Endothelial cell of umbilical vein (primary cell): ENCODE data around the gene RYR1. TPM values are rescaled to one million over a fixed set of nuclear protein-coding genes. Genes with fewer than 3 reads are reported as not detected.
"Not testable (repeated sequence)": the region's sequence is repeated elsewhere in the genome, so short reads cannot be mapped to it uniquely, and the experiment has no call there.

Experiments used
- BruUV-seq: library from RNA; stranded (reverse); fragments of 400-500 nt; replicated peaks from 2 replicates; lab custom pipeline; 2021; lab: Mats Ljungman, UMichigan
- CTCF ChIA-PET: fragments of 300-600, 350-600 bp; sonication (Branson Sonifier 250); formaldehyde crosslinking; loops from one replicate; lab custom pipeline; 2021; ENCODE audit warnings: antibody characterized with exemption, inconsistent platforms; lab: Charles Lee
- POLR2A ChIA-PET: fragments of 300-600, 350-600 bp; sonication (Branson Sonifier 250); formaldehyde crosslinking; loops from one replicate; lab custom pipeline; 2021; ENCODE audit warnings: antibody characterized with exemption, inconsistent platforms; lab: Charles Lee
- DNase-seq: peaks from one replicate; pipeline ENCODE4 v3.0.0-alpha.2; 2011; ENCODE audit warnings: low read depth, low spot score
- FAIRE-seq: peaks from 2 replicates; lab custom pipeline; 2011; peaks lifted over from hg19 to GRCh38; lab: Jason Lieb, UNC
- H2AFZ ChIP-seq: 2 replicates; pipeline ENCODE4 v1.6.0; 2012; ENCODE audit warnings: low read depth, low read length, control low read depth, inconsistent platforms
- H3K27ac ChIP-seq: 2 replicates; pipeline ENCODE4 v1.5.1; 2011; ENCODE audit warnings: low read depth, mild to moderate bottlenecking, control low read depth, low read length, moderate library complexity; ENCODE audit not compliant: insufficient read depth
- H3K27me3 ChIP-seq, 2 experiments: 2 replicates each; pipeline versions ENCODE4 v1.6.0 to v1.6.1; 2011; ENCODE audit warnings: low read length in 2 of 2, mixed read lengths in 1 of 2; ENCODE audit not compliant: control insufficient read depth in 2 of 2, insufficient read depth in 2 of 2
- H3K36me3 ChIP-seq, 2 experiments: 2 replicates in 1 of 2; 3 replicates in 1 of 2; pipeline ENCODE4 v1.5.1; 2011; ENCODE audit warnings: low read length in 2 of 2, mild to moderate bottlenecking in 1 of 2, moderate library complexity in 1 of 2; ENCODE audit not compliant: control insufficient read depth in 2 of 2, insufficient read depth in 2 of 2; ENCODE audit errors: extremely low read depth in 1 of 2
- H3K4me1 ChIP-seq: 3 replicates; pipeline ENCODE4 v1.5.1; 2011; ENCODE audit warnings: mild to moderate bottlenecking, low read length; ENCODE audit not compliant: control insufficient read depth, insufficient read depth; ENCODE audit errors: extremely low read depth
- H3K4me2 ChIP-seq: 2 replicates; pipeline ENCODE4 v1.6.1; 2011; ENCODE audit warnings: low read length, control low read depth, mixed read lengths; ENCODE audit not compliant: insufficient read depth
- H3K4me3 ChIP-seq, 3 experiments: fragments of 200-600 bp in 1 of 3; sonication (generic), shearing (Covaris generic) in 1 of 3; replicated peaks in 1 of 3; 2 replicates each; pipeline ENCODE4 v1.5.1; 2011 to 2016; ENCODE audit warnings: control low read depth in 3 of 3, low read length in 3 of 3, mild to moderate bottlenecking in 2 of 3, inconsistent platforms in 1 of 3, low read depth in 1 of 3, moderate library complexity in 1 of 3; ENCODE audit not compliant: insufficient read depth in 1 of 3
- H3K79me2 ChIP-seq: 2 replicates; pipeline ENCODE4 v1.6.0; 2012; ENCODE audit warnings: low read length, inconsistent platforms; ENCODE audit not compliant: control insufficient read depth, insufficient read depth
- H3K9ac ChIP-seq: replicated peaks from 2 replicates; pipeline ENCODE3; 2011; ENCODE audit warnings: low read length, control low read depth; ENCODE audit not compliant: insufficient read depth; ENCODE audit errors: extremely low read depth
- H3K9me1 ChIP-seq: replicated peaks from 3 replicates; pipeline ENCODE4 v1.6.0; 2011; ENCODE audit warnings: mild to moderate bottlenecking, low read length; ENCODE audit not compliant: control insufficient read depth, insufficient read depth; ENCODE audit errors: extremely low read depth
- H3K9me3 ChIP-seq: replicated peaks from 2 replicates; pipeline ENCODE4 v1.5.1; 2012; ENCODE audit warnings: low read length, inconsistent platforms; ENCODE audit not compliant: control insufficient read depth, insufficient read depth
- H4K20me1 ChIP-seq: replicated peaks from 2 replicates; pipeline ENCODE3; 2011; ENCODE audit warnings: mild to moderate bottlenecking, low read length; ENCODE audit not compliant: control insufficient read depth, insufficient read depth; ENCODE audit errors: extremely low read depth
- FOS ChIP-seq: IDR thresholded peaks from 2 replicates; pipeline ENCODE4 v1.6.1; 2011; ENCODE audit warnings: mild to moderate bottlenecking, low read length, moderate library complexity, borderline replicate concordance; ENCODE audit not compliant: insufficient read depth
- GATA2 ChIP-seq: IDR thresholded peaks from 2 replicates; pipeline ENCODE4 v1.7.0; 2011; ENCODE audit warnings: low read depth, mild to moderate bottlenecking, moderate library complexity, mixed read lengths, low read length; ENCODE audit not compliant: insufficient read length, insufficient read depth
- MYC ChIP-seq: IDR thresholded peaks from one replicate; pipeline ENCODE4 v1.6.1; 2011; ENCODE audit warnings: mild to moderate bottlenecking, low read depth, low read length
- dilution Hi-C: fragments of 300-500 bp; cut with MboI; formaldehyde crosslinking; loops from one replicate; pipeline ENCODE4 v1.15.0; 2019; ENCODE audit warnings: low sequenced_read_pairs; ENCODE audit not compliant: extremely low pct_ligation_motif_present
- intact Hi-C: fragments of 100-400 bp; cut with micrococcal nuclease; formaldehyde crosslinking; loops from one replicate; pipeline ENCODE4 v1.10.0; 2022
- polyA plus RNA-seq, 4 experiments: library from polyadenylated mRNA; depleted of rRNA in 3 of 4; stranded (reverse) in 3 of 4; unstranded in 1 of 4; fragments of >200 nt; gene quantifications; 2 replicates each; pipeline versions ENCODE4 v1.2.1 to v1.2.3, GENCODE V29; 2011 to 2012; ENCODE audit warnings: missing spikeins in 1 of 4
- total RNA-seq: library from RNA; stranded (reverse); gene quantifications from 2 replicates; pipeline ENCODE4 v1.2.3, GENCODE V29; 2021
- TF ChIP-seq, protein P1 (sequence below), 2 donors: IDR thresholded peaks; 1 replicate in 1 of 2; 2 replicates in 1 of 2; pipeline ENCODE4 v1.5.1; 2011; ENCODE audit warnings: low read length in 2 of 2, mild to moderate bottlenecking in 2 of 2, moderate library complexity in 2 of 2, control low read depth in 1 of 2, inconsistent platforms in 1 of 2, low read depth in 1 of 2; ENCODE audit not compliant: insufficient read depth in 1 of 2; ENCODE audit errors: extremely low read depth in 1 of 2

The RYR1 gene
- total and polyA plus RNA-seq, 2 donors (not counting 3 experiments of a cell fraction or from before 2014, with no cell fraction given): under 0.01 to 0.02 TPM

DNA sequence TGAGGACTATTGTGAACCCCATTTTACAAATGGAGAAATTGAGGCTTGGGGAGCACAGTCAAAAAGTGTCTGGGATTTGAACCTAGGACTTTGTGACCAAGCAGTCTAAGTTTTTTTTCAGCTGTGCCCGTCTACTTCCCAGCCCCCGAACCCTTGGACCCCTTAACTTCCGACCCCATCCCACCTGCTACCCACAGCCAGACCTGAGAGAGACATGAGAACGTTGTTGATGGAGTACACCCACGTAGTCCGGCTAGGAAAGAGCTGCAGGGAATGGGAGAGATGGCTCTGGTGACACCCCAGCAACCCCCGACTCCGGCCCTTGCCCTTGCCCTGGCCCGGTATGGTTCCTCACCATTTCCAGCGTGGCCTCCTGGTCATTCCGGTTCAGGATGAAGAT lies 166.2 kb downstream of the RYR1 start:
- CTCF ChIA-PET: no interaction called here
- Histone ChIP-seq H3K9me3 (no peaks in the 10 kb centered on the region), H3K4me1 (no peaks in the 10 kb centered on the region), H3K27ac (no peak overlapping the region), H3K79me2 (no peaks in the 10 kb centered on the region), H3K9ac (no peak overlapping the region), H3K4me3 (no peak overlapping the region), H3K4me2 (no peak overlapping the region), H4K20me1 (no peaks in the 10 kb centered on the region), H3K9me1 (no peaks in the 10 kb centered on the region), H2AFZ (no peak overlapping the region), H3K36me3 (no peaks in the 10 kb centered on the region), H3K27me3 (no peaks in the 10 kb centered on the region)
- dilution Hi-C loops: no loop called here
- FAIRE-seq (no peak), DNase-seq (no peak)
- intact Hi-C loops: no loop called here
- no TSS peak for BruUV-seq
- POLR2A ChIA-PET: no interaction called here
- TF ChIP-seq, protein P1, sequence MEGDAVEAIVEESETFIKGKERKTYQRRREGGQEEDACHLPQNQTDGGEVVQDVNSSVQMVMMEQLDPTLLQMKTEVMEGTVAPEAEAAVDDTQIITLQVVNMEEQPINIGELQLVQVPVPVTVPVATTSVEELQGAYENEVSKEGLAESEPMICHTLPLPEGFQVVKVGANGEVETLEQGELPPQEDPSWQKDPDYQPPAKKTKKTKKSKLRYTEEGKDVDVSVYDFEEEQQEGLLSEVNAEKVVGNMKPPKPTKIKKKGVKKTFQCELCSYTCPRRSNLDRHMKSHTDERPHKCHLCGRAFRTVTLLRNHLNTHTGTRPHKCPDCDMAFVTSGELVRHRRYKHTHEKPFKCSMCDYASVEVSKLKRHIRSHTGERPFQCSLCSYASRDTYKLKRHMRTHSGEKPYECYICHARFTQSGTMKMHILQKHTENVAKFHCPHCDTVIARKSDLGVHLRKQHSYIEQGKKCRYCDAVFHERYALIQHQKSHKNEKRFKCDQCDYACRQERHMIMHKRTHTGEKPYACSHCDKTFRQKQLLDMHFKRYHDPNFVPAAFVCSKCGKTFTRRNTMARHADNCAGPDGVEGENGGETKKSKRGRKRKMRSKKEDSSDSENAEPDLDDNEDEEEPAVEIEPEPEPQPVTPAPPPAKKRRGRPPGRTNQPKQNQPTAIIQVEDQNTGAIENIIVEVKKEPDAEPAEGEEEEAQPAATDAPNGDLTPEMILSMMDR (IDR thresholded peaks at IDR 0.05; ENCODE audit: extremely low read depth in 1 of 2, insufficient read depth in 1 of 2, low read depth in 1 of 2, low read length in 2 of 2): no peak
- TF ChIP-seq GATA2: no peak
- no peak for TF ChIP-seq FOS
- no peak for TF ChIP-seq MYC

DNA sequence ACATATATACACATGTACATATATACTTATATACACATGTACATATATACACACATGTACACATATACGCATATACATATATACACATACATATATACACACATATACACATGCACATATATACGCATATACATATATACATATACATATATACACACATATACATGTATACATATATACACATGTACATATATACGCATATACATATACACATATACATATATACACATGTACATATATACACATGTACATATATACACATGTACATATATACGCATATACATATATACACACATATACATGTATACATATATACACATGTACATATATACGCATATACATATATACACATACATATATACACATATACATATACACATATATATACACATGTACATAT lies 169.4 kb downstream of the RYR1 start:
- H4K20me1 ChIP-seq, H2AFZ ChIP-seq, intact Hi-C loops, H3K36me3 ChIP-seq, H3K79me2 ChIP-seq, H3K4me3 ChIP-seq, DNase-seq, CTCF ChIA-PET, H3K9me3 ChIP-seq, H3K27ac ChIP-seq, POLR2A ChIA-PET, dilution Hi-C loops, BruUV-seq, FAIRE-seq, H3K9ac ChIP-seq, H3K9me1 ChIP-seq, H3K4me2 ChIP-seq, H3K4me1 ChIP-seq, H3K27me3 ChIP-seq: not testable (repeated sequence)
